GM10266 (cell line): ENCODE data around the gene KRTAP19-2.
"Not testable (repeated sequence)": the region's sequence is repeated elsewhere in the genome, so short reads cannot be mapped to it uniquely, and the experiment has no call there.

Experiments used
- DNase-seq: peaks from one replicate; pipeline ENCODE4 v3.0.0; 2012; ENCODE audit errors: extremely low spot score
- TF ChIP-seq, protein P1 (sequence below): IDR thresholded peaks from 2 replicates; pipeline ENCODE4 v1.5.1; 2012; ENCODE audit warnings: mild to moderate bottlenecking, low read depth; ENCODE audit not compliant: control insufficient read depth, insufficient read depth; ENCODE audit errors: missing control alignments

Gene KRTAP19-2, protein sequence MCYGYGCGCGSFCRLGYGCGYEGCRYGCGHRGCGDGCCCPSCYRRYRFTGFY

DNA sequence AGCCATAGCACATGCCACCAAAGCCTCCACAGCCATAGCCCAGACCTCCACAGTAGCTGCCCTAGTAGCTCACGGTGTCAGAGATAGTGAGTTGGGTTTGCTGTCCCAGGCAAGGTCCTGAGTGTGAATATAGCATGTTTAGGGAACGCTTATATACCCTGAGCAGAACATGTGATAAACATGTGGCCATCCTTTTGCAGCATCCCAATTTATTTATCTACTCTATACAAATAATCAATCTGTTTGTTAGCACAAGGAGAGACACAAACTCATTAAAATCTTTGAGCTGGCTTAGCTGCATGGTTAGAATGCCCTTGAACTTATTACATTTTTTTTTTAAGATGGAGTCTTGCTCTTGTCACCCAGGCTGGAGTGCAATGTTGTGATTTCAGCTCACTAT is at the start of gene KRTAP19-2:
TSS of gene KRTAP19-2 (minus strand) at position 101 of the 400 bp plus-strand sequence. CDS start at position 13, 88 bp downstream.
- TF ChIP-seq, protein P1, sequence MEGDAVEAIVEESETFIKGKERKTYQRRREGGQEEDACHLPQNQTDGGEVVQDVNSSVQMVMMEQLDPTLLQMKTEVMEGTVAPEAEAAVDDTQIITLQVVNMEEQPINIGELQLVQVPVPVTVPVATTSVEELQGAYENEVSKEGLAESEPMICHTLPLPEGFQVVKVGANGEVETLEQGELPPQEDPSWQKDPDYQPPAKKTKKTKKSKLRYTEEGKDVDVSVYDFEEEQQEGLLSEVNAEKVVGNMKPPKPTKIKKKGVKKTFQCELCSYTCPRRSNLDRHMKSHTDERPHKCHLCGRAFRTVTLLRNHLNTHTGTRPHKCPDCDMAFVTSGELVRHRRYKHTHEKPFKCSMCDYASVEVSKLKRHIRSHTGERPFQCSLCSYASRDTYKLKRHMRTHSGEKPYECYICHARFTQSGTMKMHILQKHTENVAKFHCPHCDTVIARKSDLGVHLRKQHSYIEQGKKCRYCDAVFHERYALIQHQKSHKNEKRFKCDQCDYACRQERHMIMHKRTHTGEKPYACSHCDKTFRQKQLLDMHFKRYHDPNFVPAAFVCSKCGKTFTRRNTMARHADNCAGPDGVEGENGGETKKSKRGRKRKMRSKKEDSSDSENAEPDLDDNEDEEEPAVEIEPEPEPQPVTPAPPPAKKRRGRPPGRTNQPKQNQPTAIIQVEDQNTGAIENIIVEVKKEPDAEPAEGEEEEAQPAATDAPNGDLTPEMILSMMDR, result no peak

DNA sequence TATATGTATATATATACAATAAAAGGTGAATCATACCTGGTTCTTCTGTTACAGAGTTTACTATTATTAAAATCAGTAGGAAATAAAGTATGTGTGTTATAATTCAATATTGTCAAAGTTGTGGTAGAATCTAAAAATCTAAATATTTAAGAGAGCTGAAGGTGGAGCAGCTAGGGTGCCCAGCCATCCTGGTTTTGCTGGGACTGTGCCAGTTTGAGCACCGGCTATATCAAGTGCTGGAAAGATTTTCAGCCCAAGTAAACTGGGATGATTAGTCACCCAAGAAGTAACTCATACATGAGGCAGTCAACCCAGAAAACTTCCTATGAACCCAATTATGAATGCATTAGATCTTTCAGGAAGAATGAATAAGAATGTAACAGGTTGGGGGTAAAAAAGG is 31.6 kb upstream of the KRTAP19-2 start:
- DNase-seq, result no peak
- TF ChIP-seq, protein P1, result no peak

More for the DNA sequence above, at the start of gene KRTAP19-2:
- DNase-seq, result no peak

DNA sequence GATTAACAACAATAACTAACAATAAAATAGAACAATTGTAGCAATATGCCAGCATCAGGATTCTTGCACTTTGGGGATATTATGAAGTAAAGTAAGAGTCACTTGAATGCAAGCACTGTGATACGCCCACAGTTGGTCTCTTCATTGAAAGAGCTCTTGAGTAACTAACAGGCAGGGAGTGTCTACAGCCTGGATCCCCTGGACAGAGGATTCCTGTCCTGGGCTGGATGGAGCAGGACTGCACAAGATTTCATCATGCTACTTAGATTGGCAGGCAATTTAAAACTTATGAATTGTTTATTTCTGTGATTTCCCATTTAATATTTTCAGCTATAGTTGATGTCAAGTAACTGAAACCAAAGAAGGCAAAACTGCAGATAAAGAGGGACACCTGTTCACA is 28.4 kb upstream of the KRTAP19-2 start:
- DNase-seq, result no peak
- TF ChIP-seq, protein P1, result no peak

DNA sequence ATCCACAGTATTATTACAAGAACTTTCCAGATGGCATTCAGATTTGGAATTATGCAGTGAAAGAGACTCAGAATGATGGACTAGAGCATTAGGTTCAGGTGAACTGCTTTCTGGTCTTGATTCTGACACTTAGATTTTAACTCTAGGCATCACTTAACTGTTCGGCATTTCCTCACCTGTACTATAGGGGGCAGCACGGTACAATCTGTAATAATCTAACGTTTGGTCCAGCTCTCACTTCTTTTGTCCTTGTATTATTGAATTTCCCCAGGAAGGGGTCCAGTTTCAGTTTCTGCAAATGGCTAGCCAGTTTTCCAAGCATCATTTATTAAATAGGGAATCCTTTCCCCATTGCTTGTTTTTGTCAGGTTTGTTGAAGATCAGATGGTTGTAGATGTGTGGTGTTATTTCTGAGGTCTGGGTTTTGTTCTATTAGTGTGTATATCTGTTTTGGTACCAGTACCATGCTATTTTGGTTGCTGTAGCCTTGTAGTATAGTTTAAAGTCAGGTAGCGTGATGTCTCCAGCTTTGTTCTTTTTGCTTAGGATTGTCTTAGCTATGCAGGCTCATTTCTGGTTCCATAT is 18.5 kb upstream of the KRTAP19-2 start:
- DNase-seq, result not testable (repeated sequence)

DNA sequence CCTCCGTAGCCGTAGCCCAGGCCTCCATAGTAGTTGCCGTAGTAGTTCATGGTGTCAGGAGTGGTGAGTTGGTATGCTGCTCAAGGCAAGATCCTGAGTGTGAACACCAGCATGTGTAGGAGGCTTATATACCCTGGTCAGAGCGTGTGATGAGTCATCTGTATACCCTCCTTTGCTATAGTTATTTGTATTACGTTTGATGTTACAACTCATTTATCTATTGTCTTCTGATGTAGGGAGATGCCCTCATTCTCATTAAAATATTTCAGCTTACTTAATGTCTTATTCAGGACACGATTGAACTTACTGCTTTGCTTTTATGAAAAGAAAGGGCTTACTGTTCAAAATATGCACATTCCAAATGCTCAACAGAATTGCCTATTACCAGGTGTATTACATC is 14.8 kb upstream of the KRTAP19-2 start, which contains the start of gene KRTAP19-5:
TSS of gene KRTAP19-5 (minus strand) at position 101 of the 400 bp plus-strand sequence. CDS start at position 50, 51 bp downstream.
- no peak for DNase-seq
- TF ChIP-seq, protein P1, result no peak

DNA sequence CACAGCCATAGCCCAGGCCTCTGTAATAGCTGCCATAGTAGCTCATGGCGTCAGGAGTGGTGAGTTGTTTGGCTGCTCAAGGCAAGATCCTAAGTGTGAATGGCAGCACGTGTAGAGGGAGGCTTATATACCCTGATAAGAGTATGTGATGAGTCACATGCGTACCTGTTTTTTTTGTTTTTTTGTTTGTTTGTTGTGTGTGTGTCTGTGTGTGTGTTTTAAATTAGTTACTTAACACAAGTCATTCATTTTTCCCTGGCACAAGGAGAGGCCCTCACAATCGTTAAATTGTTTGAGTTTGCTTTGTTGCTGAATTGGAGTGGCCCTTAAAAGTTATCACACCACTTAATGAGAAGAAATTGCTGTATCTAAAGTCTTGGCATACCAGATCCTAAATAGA is 9.8 kb upstream of the KRTAP19-2 start, which contains the start of gene KRTAP19-4:
TSS of gene KRTAP19-4 (minus strand) at position 101 of the 400 bp plus-strand sequence. CDS start at position 46, 55 bp downstream.
- TF ChIP-seq, protein P1, result no peak

DNA sequence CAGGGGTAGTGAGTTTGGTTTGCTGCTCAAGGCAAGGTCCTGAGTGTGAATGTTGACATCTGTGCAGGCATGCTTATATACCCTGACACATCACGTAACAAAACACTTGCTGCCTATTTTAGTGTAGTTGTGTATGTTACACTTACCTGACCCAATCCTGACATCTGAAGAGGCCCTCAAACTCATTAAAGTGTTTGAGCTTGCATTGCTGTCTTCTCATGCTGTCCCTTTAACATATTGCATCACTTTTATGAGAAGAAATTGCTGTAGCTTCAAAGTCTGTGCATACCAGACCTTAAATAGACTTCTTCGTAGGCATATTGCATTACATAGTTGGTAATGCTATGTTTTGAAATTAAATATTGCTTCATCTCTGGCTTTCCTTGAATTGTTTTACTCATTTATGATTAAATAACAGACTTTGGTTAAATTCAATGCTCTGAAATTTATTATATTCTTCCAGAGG is 4.8 kb upstream of the KRTAP19-2 start, which contains the start of gene KRTAP19-3:
TSS of gene KRTAP19-3 (minus strand) at position 51 of the 466 bp plus-strand sequence. CDS start 56 bp downstream, outside the sequence.
- DNase-seq, result no peak
- TF ChIP-seq, protein P1, result no peak

More for the DNA sequence above, 9.8 kb upstream of the KRTAP19-2 start, which contains the start of gene KRTAP19-4:
- no peak for DNase-seq

DNA sequence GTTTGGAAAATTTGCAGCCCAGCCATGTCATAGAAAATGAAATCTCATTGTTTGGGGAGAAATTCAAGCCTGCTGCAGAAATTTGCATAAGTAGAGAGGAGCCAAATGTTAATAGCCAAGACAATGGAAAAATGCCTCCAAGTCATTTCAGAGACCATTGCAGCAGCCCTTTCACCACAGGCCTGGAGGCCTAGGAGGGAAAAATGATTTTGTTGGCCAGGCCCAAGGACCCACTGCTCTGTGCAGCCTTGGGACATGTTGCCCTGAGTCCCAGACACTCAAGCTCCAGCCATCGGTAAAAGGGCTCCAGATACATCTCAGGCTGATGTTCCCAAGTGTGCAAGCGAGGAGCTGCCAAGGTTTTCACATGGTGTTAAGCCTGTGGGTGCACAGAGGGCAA is 1.1 kb downstream of the KRTAP19-2 start:
- no peak for DNase-seq
- TF ChIP-seq, protein P1, result no peak
